ENCODE measurements around the gene GARNL3. TPM values are rescaled to one million over a fixed set of nuclear protein-coding genes. Genes with fewer than 3 reads are reported as not detected.

The GARNL3 gene
- total RNA-seq, 1 donor from 2014 or later = 8.0 TPM

GRCh38 chr9:127308652-127309434, 44.3 kb downstream of the GARNL3 start:
- Histone ChIP-seq H3K4me3 (no peak overlapping the region), H3K4me1 (peaks cover 15% of the 10 kb centered on the region), H3K27me3 (no peaks in the 10 kb centered on the region), H3K27ac (no peak overlapping the region), H3K36me3 (no peaks in the 10 kb centered on the region), H3K9me3 (no peaks in the 10 kb centered on the region)
- ATAC-seq = no peak
- TF ChIP-seq CTCF (IDR thresholded peaks at IDR 0.05) = no peak
- intact Hi-C loops (cut with DNase I) = no loop called here
- DNase-seq = no peak

- H3K27ac ChIP-seq = no peak overlapping the region
- no peak for DNase-seq
- no peaks in the 10 kb centered on the region for H3K36me3 ChIP-seq
- H3K27me3 ChIP-seq = no peaks in the 10 kb centered on the region
- H3K4me3 ChIP-seq = no peak overlapping the region
- no peaks in the 10 kb centered on the region for H3K9me3 ChIP-seq
- peaks cover 15% of the 10 kb centered on the region for H3K4me1 ChIP-seq
- ATAC-seq = no peak
- TF ChIP-seq CTCF (IDR thresholded peaks at IDR 0.05) = no peak
- intact Hi-C loops (cut with DNase I) = no loop called here
Measured at GRCh38 chr9:127309715-127310114, 45.1 kb downstream of the GARNL3 start.

GRCh38 chr9:127311239-127311741, 46.7 kb downstream of the GARNL3 start:
- intact Hi-C loops (cut with DNase I) = no loop called here
- H3K27me3 ChIP-seq = no peaks in the 10 kb centered on the region
- ATAC-seq = peak; percentile 82
- no peaks in the 10 kb centered on the region for H3K36me3 ChIP-seq
- no peaks in the 10 kb centered on the region for H3K9me3 ChIP-seq
- TF ChIP-seq CTCF (IDR thresholded peaks at IDR 0.05) = peak; percentile 55
- H3K4me1 ChIP-seq = peaks cover 15% of the 10 kb centered on the region
- peak overlapping the region; percentile 72 for H3K27ac ChIP-seq
- no peak for DNase-seq
- H3K4me3 ChIP-seq = no peak overlapping the region

- no peak for DNase-seq
- intact Hi-C loops (cut with DNase I) = no loop called here
- no peak overlapping the region for H3K27ac ChIP-seq
- H3K4me1 ChIP-seq = peaks cover 15% of the 10 kb centered on the region
- H3K4me3 ChIP-seq = no peak overlapping the region
- ATAC-seq = no peak
- H3K27me3 ChIP-seq = no peaks in the 10 kb centered on the region
- no peaks in the 10 kb centered on the region for H3K36me3 ChIP-seq
- no peak for TF ChIP-seq CTCF (IDR thresholded peaks at IDR 0.05)
- H3K9me3 ChIP-seq = no peaks in the 10 kb centered on the region
Measured at GRCh38 chr9:127313042-127313560, 48.5 kb downstream of the GARNL3 start.

GRCh38 chr9:127314911-127315310, 50.3 kb downstream of the GARNL3 start:
- no peak for TF ChIP-seq CTCF (IDR thresholded peaks at IDR 0.05)
- Histone ChIP-seq H3K9me3 (no peaks in the 10 kb centered on the region), H3K4me1 (peaks cover 8% of the 10 kb centered on the region), H3K27ac (no peak overlapping the region), H3K4me3 (no peak overlapping the region), H3K36me3 (no peaks in the 10 kb centered on the region), H3K27me3 (no peaks in the 10 kb centered on the region)
- intact Hi-C loops (cut with DNase I) = no loop called here
- no peak for DNase-seq
- ATAC-seq = no peak
